ENCODE measurements around the gene LTBP3. TPM values are rescaled to one million over a fixed set of nuclear protein-coding genes. Genes with fewer than 3 reads are reported as not detected.

LTBP3 gene
- total and polyA plus RNA-seq, 2 of the 13 experiments (the other 11 are each of a cell fraction or from before 2014, with no cell fraction given) = 12.2 to 68.1 TPM

DNA sequence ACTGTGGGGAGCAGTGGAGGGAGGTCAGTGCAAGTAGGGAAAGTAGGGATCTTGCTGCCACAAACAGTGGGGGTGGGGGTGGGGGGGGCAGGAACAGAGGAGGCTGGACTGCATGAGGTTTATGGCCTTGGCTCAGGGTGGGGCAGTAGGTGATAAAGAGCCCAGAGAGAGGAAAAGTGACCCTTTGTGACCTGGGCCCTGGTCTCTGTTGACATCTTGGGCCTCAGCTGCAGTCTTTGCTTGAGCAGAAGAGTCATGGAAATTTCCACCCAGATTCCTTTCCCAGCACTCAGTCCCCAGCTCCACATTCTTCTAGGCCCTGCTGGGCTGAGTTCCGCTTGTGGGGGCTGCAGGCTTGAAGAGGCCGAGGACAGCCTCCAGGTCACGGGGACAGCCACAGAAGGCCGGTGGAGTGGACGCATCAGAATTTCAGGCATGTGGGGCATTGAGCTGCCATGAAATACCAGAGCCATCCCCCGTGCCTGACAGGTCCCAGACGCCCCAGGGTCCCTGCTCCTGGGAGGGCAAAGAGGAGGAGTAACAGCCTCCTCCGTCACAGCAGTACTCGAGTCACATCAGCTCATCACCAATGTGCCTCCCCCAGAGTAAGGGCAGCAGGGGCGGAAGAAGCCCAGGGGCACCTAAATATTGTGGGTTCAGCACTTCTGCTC is 69.0 kb downstream of the LTBP3 start (continued):
- TF ChIP-seq, protein P1, sequence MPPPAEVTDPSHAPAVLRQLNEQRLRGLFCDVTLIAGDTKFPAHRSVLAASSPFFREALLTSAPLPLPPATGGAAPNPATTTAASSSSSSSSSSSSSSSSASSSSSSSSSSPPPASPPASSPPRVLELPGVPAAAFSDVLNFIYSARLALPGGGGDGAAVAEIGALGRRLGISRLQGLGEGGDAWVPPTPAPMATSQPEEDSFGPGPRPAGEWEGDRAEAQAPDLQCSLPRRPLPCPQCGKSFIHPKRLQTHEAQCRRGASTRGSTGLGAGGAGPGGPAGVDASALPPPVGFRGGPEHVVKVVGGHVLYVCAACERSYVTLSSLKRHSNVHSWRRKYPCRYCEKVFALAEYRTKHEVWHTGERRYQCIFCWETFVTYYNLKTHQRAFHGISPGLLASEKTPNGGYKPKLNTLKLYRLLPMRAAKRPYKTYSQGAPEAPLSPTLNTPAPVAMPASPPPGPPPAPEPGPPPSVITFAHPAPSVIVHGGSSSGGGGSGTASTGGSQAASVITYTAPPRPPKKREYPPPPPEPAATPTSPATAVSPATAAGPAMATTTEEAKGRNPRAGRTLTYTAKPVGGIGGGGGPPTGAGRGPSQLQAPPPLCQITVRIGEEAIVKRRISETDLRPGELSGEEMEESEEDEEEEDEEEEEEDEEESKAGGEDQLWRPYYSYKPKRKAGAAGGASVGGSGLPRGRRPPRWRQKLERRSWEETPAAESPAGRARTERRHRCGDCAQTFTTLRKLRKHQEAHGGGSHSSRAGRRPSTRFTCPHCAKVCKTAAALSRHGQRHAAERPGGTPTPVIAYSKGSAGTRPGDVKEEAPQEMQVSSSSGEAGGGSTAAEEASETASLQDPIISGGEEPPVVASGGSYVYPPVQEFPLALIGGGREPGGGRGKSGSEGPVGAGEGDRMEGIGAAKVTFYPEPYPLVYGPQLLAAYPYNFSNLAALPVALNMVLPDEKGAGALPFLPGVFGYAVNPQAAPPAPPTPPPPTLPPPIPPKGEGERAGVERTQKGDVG (CRISPR knock-in tag; IDR thresholded peaks at IDR 0.05; ENCODE audit: borderline replicate concordance) = no peak
- TF ChIP-seq, protein P2, sequence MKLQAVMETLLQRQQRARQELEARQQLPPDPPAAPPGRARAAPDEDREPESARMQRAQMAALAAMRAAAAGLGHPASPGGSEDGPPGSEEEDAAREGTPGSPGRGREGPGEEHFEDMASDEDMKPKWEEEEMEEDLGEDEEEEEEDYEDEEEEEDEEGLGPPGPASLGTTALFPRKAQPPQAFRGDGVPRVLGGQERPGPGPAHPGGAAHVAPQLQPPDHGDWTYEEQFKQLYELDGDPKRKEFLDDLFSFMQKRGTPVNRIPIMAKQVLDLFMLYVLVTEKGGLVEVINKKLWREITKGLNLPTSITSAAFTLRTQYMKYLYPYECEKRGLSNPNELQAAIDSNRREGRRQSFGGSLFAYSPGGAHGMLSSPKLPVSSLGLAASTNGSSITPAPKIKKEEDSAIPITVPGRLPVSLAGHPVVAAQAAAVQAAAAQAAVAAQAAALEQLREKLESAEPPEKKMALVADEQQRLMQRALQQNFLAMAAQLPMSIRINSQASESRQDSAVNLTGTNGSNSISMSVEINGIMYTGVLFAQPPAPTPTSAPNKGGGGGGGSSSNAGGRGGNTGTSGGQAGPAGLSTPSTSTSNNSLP (IDR thresholded peaks at IDR 0.05; ENCODE audit: low read depth, low read length) = no peak
- TF ChIP-seq SOX5 (CRISPR knock-in tag; IDR thresholded peaks at IDR 0.05; ENCODE audit: borderline replicate concordance) (peak; percentile 13; the same call in 1 of the 2 replicates), HNF4A (CRISPR knock-in tag; IDR thresholded peaks at IDR 0.05) (peak; percentile 46), HNRNPUL1 (IDR thresholded peaks at IDR 0.05; ENCODE audit: low read depth, low read length) (no peak), ZSCAN21 (CRISPR knock-in tag; IDR thresholded peaks at IDR 0.05; ENCODE audit: borderline replicate concordance) (no peak), ZNF333 (CRISPR knock-in tag; IDR thresholded peaks at IDR 0.05; ENCODE audit: borderline replicate concordance) (no peak), NAIF1 (CRISPR knock-in tag; IDR thresholded peaks at IDR 0.05; ENCODE audit: borderline replicate concordance) (no peak), ZNF30 (CRISPR knock-in tag; IDR thresholded peaks at IDR 0.05) (no peak), ADNP (CRISPR knock-in tag; IDR thresholded peaks at IDR 0.05) (no peak), NR2F6 (IDR thresholded peaks at IDR 0.05) (peak; percentile 81; the same call in 1 of the 2 replicates), NR2F6 (CRISPR knock-in tag; IDR thresholded peaks at IDR 0.05) (peak; percentile 91)
- TF ChIP-seq, protein P3, sequence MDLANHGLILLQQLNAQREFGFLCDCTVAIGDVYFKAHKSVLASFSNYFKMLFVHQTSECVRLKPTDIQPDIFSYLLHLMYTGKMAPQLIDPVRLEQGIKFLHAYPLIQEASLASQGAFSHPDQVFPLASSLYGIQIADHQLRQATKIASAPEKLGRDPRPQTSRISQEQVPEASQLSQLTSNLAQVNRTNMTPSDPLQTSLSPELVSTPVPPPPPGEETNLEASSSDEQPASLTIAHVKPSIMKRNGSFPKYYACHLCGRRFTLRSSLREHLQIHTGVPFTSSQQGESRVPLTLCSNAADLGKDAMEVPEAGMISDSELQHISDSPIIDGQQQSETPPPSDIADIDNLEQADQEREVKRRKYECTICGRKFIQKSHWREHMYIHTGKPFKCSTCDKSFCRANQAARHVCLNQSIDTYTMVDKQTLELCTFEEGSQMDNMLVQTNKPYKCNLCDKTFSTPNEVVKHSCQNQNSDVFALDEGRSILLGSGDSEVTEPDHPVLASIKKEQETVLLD (CRISPR knock-in tag; IDR thresholded peaks at IDR 0.05; ENCODE audit: low read depth) = no peak
- TF ChIP-seq, protein P4, sequence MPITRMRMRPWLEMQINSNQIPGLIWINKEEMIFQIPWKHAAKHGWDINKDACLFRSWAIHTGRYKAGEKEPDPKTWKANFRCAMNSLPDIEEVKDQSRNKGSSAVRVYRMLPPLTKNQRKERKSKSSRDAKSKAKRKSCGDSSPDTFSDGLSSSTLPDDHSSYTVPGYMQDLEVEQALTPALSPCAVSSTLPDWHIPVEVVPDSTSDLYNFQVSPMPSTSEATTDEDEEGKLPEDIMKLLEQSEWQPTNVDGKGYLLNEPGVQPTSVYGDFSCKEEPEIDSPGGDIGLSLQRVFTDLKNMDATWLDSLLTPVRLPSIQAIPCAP (CRISPR knock-in tag; IDR thresholded peaks at IDR 0.05; ENCODE audit: low read depth) = no peak
- TF ChIP-seq, protein P5, sequence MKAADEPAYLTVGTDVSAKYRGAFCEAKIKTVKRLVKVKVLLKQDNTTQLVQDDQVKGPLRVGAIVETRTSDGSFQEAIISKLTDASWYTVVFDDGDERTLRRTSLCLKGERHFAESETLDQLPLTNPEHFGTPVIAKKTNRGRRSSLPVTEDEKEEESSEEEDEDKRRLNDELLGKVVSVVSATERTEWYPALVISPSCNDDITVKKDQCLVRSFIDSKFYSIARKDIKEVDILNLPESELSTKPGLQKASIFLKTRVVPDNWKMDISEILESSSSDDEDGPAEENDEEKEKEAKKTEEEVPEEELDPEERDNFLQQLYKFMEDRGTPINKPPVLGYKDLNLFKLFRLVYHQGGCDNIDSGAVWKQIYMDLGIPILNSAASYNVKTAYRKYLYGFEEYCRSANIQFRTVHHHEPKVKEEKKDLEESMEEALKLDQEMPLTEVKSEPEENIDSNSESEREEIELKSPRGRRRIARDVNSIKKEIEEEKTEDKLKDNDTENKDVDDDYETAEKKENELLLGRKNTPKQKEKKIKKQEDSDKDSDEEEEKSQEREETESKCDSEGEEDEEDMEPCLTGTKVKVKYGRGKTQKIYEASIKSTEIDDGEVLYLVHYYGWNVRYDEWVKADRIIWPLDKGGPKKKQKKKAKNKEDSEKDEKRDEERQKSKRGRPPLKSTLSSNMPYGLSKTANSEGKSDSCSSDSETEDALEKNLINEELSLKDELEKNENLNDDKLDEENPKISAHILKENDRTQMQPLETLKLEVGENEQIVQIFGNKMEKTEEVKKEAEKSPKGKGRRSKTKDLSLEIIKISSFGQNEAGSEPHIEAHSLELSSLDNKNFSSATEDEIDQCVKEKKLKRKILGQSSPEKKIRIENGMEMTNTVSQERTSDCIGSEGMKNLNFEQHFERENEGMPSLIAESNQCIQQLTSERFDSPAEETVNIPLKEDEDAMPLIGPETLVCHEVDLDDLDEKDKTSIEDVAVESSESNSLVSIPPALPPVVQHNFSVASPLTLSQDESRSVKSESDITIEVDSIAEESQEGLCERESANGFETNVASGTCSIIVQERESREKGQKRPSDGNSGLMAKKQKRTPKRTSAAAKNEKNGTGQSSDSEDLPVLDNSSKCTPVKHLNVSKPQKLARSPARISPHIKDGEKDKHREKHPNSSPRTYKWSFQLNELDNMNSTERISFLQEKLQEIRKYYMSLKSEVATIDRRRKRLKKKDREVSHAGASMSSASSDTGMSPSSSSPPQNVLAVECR (CRISPR knock-in tag; IDR thresholded peaks at IDR 0.05; ENCODE audit: borderline replicate concordance) = no peak; the same call in 1 of the 2 replicates
- TF ChIP-seq, protein P6, sequence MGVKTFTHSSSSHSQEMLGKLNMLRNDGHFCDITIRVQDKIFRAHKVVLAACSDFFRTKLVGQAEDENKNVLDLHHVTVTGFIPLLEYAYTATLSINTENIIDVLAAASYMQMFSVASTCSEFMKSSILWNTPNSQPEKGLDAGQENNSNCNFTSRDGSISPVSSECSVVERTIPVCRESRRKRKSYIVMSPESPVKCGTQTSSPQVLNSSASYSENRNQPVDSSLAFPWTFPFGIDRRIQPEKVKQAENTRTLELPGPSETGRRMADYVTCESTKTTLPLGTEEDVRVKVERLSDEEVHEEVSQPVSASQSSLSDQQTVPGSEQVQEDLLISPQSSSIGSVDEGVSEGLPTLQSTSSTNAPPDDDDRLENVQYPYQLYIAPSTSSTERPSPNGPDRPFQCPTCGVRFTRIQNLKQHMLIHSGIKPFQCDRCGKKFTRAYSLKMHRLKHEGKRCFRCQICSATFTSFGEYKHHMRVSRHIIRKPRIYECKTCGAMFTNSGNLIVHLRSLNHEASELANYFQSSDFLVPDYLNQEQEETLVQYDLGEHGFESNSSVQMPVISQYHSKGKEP (CRISPR knock-in tag; IDR thresholded peaks at IDR 0.05) = no peak
